ENCODE data around the gene UPK1B. TPM values are rescaled to one million over a fixed set of nuclear protein-coding genes. Genes with fewer than 3 reads are reported as not detected.

Gene UPK1B
- total and polyA plus RNA-seq, 8 donors = 0.46 to 61.1 (median 2.3) TPM; not detected in 4

GRCh38 chr3:119170821-119171220 is 2.6 kb upstream of the UPK1B start:
- DNase-seq = no peak
- Histone ChIP-seq H3K9me3 (no peaks in the 10 kb centered on the region), H3K4me1 (no peaks in the 10 kb centered on the region), H3K4me3 (no peak overlapping the region), H3K27ac (no peak overlapping the region), H3K36me3 (no peaks in the 10 kb centered on the region), H3K27me3 (no peaks in the 10 kb centered on the region)
- 77 to 90% (median 84%) methylated on average over 3 of the region's 3 CpGs for WGBS, 5 donors
- TF ChIP-seq POLR2AphosphoS5 (IDR thresholded peaks at IDR 0.05) (no peak), CTCF (IDR thresholded peaks at IDR 0.05) (no peak), EP300 (IDR thresholded peaks at IDR 0.05) (no peak), POLR2A (IDR thresholded peaks at IDR 0.05) (no peak)
- intact Hi-C loops (cut with DNase I; ENCODE audit: low total_unique reads) = no loop called here

GRCh38 chr3:119175872-119176756 is 2.7 kb downstream of the UPK1B start:
- no peaks in the 10 kb centered on the region for H3K36me3 ChIP-seq
- intact Hi-C loops (cut with DNase I; ENCODE audit: low total_unique reads) = no loop called here
- H3K27me3 ChIP-seq = no peaks in the 10 kb centered on the region
- no peaks in the 10 kb centered on the region for H3K9me3 ChIP-seq
- WGBS, 5 donors = 39 to 67% (median 60%) methylated on average over 10 of the region's 10 CpGs
- no peaks in the 10 kb centered on the region for H3K4me1 ChIP-seq
- peak overlapping the region in 4 of 5 donors; percentile 10 to 72 (median 59) for H3K27ac ChIP-seq
- DNase-seq = peak; percentile 46 to 85
- TF ChIP-seq CTCF (IDR thresholded peaks at IDR 0.05) (no peak), POLR2A (IDR thresholded peaks at IDR 0.05) (no peak), POLR2AphosphoS5 (IDR thresholded peaks at IDR 0.05) (no peak)
- no peak overlapping the region for H3K4me3 ChIP-seq

GRCh38 chr3:119176778-119177177 is 3.4 kb downstream of the UPK1B start:
- intact Hi-C loops (cut with DNase I; ENCODE audit: low total_unique reads) = no loop called here
- no peak overlapping the region for H3K4me3 ChIP-seq
- peak overlapping the region in 4 of 5 donors; percentile 10 to 72 (median 59) for H3K27ac ChIP-seq
- no peaks in the 10 kb centered on the region for H3K9me3 ChIP-seq
- H3K36me3 ChIP-seq = no peaks in the 10 kb centered on the region
- H3K4me1 ChIP-seq = no peaks in the 10 kb centered on the region
- no peaks in the 10 kb centered on the region for H3K27me3 ChIP-seq
- DNase-seq = no peak
- 58 to 67% (median 60%) methylated on average over 4 of the region's 4 CpGs for WGBS, 5 donors
- TF ChIP-seq EP300 (IDR thresholded peaks at IDR 0.05) = no peak
- TF ChIP-seq POLR2A (IDR thresholded peaks at IDR 0.05) = no peak
- TF ChIP-seq POLR2AphosphoS5 (IDR thresholded peaks at IDR 0.05) = no peak

- Histone ChIP-seq H3K36me3 (no peaks in the 10 kb centered on the region), H3K9me3 (no peaks in the 10 kb centered on the region), H3K27ac (peak overlapping the region in 1 of 5 donors; percentile 59), H3K4me3 (no peak overlapping the region), H3K27me3 (no peaks in the 10 kb centered on the region), H3K4me1 (no peaks in the 10 kb centered on the region)
- WGBS, 5 donors = 68 to 84% (median 82%) methylated on average over 4 of the region's 4 CpGs
- DNase-seq = no peak
- intact Hi-C loops (cut with DNase I; ENCODE audit: low total_unique reads) = no loop called here
- TF ChIP-seq EP300 (IDR thresholded peaks at IDR 0.05) (no peak), POLR2AphosphoS5 (IDR thresholded peaks at IDR 0.05) (no peak), POLR2A (IDR thresholded peaks at IDR 0.05) (no peak), CTCF (IDR thresholded peaks at IDR 0.05) (no peak)
Measured at GRCh38 chr3:119177321-119177720, 3.9 kb downstream of the UPK1B start.

- H3K4me3 ChIP-seq = no peak overlapping the region
Measured at GRCh38 chr3:119181765-119182164, 8.4 kb downstream of the UPK1B start.

More at GRCh38 chr3:119181765-119182164, 8.4 kb downstream of the UPK1B start:
- no peak for TF ChIP-seq POLR2AphosphoS5 (IDR thresholded peaks at IDR 0.05)
- no peak for TF ChIP-seq CTCF (IDR thresholded peaks at IDR 0.05)
- TF ChIP-seq EP300 (IDR thresholded peaks at IDR 0.05) = no peak
- no peak for TF ChIP-seq POLR2A (IDR thresholded peaks at IDR 0.05)
- Histone ChIP-seq H3K27me3 (no peaks in the 10 kb centered on the region), H3K36me3 (no peaks in the 10 kb centered on the region), H3K9me3 (no peaks in the 10 kb centered on the region), H3K27ac (peak overlapping the region in 1 of 5 donors; percentile 47), H3K4me1 (no peaks in the 10 kb centered on the region)
- 60 to 77% (median 65%) methylated on average over 3 of the region's 3 CpGs for WGBS, 5 donors
- intact Hi-C loops (cut with DNase I; ENCODE audit: low total_unique reads) = no loop called here
- DNase-seq = peak; percentile 53 to 76
